GM21360 (cell line): ENCODE data around the gene TM4SF20.

Source experiments
- ATAC-seq: cut with Tn5 transposase; IDR thresholded peaks from one replicate; pipeline ENCODE4 v1.9.1; 2021; ENCODE audit warnings: mild to moderate bottlenecking, moderate library complexity; ENCODE audit not compliant: unreplicated experiment

Gene TM4SF20, protein sequence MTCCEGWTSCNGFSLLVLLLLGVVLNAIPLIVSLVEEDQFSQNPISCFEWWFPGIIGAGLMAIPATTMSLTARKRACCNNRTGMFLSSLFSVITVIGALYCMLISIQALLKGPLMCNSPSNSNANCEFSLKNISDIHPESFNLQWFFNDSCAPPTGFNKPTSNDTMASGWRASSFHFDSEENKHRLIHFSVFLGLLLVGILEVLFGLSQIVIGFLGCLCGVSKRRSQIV

DNA sequence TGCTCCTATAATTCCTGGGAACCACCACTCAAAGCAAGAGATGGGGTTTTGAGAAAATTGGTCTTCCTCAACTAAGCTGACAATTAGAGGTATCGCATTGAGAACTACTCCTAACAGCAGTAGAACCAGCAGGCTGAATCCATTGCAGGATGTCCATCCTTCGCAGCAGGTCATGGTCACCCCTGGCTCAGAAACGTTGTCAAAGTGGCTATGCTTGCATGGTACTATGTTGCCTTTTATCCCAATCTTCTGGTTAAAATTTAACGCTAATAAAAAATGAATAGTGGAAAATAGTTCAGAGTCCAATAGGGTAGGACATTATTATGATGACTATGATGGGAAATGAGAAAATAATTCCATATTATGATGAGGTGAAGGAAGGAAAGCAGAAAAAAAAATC lies at the start of gene TM4SF20:
Gene TM4SF20 (minus strand): TSS at position 212 of the 400 bp plus-strand sequence. CDS start 38 bp downstream, at position 174.
- no peak for ATAC-seq

DNA sequence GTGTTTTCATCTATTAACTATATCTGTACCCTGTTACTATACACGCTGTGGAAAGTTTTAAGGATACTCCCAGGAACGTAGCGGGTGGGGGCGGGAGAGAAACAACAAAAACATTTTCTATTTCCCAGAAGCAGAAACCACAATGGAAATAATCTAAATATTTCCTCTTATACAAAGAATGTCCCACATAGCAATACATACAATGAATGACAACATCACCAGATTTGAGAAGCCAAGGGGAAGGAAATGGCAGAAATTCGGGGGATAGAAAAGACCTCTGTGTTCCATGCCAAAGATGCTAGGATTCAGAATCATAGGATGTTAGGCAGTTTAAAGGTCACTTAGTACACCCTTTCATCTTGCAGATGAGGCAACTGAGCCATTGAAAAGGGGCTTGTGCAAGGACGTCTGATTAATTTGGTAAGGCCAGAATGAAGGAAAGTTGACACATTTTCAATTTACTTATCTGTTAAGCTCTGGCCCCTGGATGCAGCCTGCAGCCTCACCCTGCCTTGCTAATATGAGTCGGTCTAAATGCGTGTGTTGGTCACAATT lies 49.7 kb upstream of the TM4SF20 start:
- ATAC-seq: no peak

DNA sequence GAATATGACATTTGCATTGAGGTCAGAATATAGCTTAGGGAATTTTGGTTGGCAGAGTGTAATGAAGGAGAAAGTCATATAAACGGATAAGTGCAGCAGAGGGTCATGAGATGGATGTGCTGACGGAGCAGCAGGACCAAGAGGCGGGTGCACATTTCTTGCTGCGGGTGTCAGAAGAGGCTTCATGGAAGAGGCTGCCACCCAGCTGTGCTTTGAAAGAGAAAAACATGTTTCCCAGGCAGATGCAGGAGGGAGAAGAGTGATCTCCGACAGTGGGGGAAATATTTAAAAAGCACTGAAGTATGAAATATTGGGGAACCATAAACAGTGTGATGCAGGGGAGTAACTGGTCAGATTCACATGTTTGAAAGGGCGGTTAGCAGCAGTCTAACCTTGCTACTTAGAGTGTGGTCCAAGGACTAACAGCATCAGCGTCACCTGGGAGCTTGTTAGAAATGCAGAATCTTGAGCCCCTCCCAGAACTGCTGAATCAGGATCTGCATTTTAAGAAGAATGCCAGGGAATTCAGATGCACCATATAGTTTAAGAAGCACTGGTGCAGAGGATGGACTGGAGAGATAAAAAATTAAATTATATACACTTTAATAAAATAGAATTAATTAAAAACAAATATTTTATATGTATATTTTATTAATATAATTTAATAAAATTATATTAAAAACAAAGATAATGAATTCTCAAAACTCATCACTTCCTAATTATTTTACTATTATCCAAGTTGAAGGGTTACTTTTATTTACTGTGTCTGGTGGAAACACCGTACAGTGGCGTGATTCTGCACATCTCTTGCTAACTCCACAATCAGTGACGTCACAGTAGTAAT lies 44.8 kb upstream of the TM4SF20 start:
- ATAC-seq: no peak

DNA sequence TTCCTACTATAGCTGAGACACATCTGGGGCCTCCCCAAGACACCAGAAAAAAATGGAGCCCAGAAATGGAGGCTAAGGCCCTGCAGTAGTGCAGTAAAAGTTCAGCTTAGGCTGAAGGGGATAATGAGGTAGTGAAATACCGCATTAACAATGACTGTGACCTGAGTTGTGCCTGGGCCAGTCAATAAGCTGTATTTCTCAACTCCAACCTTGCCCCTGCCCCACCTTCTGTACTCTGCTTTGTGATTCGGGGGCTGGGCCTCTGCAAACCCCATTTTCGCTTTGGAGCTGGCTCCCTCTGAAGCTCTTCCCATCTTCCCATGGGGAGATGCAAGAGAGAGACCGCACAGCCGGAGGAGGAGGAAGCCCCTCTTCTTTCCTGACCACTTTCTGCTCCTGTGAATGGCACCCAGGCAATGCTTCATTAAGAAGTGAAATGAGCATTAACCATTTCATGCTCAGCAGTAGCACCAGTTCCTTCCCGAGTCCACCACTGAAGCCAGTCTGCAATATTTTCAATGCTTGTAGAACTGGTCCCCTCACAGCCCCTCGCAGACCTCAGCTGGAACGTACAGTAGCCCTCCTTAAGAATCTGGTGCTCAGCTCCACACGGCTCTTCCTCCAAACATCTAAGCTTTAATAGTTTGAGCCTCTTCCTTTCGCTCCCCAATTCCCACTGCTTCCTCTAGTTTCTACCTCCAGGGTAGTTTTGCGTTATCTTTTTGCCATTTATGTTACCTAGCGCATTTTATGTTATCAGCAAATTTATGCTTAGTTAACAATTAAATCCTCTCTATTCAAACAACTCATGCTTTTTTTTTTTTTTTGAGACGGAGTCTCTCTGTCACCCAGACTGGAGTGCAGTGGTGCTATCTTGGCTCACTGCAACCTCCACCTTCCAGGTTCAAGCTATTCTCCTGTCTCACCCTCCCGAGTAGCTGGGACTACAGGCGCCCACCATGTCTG lies 41.3 kb upstream of the TM4SF20 start:
- ATAC-seq: no peak

DNA sequence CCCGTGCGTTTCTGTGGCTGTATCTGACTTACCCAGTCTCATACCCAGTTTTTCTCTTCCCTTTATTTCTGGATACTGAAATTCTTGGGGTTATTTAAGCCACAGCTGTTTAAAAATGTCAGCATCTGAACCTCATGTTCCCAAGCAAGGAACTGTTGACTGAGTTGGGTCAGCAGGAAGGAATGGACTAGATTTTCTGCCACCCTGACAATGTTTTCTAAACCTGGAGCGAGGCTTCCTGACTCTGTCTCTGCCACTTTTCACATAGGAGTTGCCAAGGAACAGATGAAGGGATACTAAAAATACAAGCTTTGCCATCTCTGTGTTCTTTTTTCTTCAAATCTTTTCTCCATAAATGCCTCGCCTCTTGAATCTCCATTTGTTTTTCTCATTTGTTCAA lies 37.6 kb upstream of the TM4SF20 start:
- ATAC-seq: no peak

DNA sequence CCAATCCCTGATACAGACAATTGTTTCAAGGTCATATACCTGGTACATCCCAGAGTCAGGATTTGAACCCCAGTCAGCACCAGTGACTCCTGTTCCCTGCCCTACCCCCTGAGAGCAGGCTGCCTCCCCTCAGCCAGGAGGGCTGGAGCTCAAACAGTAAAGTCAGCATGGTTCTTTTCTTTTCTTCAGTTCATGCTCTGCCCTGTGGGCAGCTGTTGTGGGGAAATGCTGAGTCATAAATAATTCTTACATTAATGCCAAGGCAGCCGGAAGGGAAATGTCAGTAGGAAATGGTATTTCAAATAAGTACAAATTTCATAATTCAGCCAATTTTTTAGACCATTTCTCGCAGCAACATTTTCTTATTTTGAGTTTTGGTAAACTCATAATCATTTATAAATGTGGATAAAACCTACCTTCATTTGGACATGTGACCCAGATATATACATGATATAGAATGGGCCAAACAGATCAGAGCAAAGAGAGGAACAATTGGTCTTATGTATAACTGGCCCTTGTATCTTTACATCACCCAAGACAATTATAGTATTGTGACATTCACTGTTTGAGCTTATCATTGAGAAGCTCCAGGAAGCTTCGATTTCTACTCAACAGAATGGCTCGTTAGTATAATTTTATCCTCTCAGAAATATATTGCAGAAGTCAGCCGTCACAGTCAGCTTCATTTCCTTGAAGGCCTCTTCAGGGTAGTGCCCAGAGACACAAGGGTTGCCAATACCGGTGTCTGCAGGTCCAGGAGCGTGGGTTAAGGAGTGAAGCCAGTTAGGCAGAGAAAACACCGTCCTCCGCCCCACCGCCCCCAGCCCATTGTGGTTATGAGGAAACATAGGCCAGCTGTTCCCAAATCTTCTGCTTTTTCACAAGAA lies 36.7 kb upstream of the TM4SF20 start:
- ATAC-seq: peak; percentile 35

DNA sequence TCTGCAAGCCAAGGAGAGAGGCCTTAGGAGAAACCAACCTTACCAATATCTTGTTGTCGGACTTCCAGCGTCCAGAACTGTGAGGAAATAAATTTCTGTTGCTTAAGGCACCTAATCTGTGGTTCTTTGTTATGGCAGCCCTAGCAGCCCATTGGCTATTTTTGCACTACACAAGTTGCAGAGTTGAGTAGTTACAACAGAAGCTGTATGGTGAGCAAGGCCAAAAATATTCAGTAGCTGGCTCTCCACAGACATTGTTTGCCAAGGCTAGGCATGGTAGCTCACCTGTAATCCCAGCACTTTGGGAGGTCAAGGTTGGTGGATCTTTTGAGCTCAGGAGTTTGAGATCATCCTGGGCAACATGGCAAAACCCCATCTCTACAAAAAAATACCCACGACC lies 35.7 kb upstream of the TM4SF20 start:
- no peak for ATAC-seq

DNA sequence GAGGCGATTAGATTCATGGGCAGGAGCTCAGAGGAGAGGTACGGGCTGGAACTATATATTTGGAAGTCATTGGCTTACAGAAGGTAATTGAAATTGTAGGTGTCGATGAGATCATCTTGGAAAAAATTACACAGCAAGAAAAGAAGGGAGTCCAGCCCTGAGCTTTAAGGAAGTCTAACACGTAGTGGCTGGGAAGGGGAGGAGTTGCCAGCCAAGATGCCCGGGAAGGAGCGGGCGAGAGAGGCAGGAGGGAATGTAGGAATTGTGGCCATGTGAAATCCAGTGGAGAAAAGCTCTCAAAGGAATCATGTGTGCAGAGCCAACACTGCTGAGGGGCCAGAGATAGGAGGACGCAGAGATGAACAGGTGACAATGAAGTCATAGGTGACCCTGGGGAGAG lies 34.3 kb upstream of the TM4SF20 start:
- ATAC-seq: no peak

DNA sequence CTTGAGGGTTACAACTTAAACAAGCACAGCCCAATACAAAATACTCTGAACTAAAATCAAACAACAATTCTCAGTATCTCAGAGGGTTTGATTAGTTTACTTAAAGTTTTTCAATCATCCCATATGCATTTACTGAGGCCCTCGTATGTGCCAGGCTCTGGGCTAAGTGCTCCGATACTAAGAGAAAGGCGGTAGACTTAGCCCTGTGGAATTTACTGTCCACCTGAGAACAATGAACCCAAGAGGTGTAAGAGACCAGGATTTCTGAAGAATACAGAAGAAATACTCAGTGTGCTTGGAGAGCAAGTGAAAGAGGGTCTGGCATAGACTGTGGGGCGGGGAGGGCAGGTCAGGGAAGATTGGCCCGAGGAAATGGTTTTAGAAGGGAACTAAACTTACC lies 33.8 kb upstream of the TM4SF20 start:
- ATAC-seq: no peak

DNA sequence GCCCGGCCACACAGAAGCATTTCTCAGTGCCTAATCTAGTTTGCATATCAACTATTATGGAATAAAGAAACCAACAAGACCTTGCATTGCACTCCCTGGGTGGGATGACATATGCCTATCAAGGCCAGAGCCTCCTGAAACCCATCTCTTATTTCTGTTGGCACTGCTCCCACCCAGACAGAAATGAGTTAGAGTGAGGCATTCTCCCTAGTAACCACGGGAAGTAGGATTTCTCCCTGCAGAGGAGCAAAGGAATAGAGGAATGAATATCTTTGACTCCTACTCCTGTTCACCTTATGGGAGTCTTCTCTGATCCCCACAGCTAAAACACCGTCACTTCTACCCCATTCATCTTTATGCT lies 32.9 kb upstream of the TM4SF20 start:
- ATAC-seq: no peak

DNA sequence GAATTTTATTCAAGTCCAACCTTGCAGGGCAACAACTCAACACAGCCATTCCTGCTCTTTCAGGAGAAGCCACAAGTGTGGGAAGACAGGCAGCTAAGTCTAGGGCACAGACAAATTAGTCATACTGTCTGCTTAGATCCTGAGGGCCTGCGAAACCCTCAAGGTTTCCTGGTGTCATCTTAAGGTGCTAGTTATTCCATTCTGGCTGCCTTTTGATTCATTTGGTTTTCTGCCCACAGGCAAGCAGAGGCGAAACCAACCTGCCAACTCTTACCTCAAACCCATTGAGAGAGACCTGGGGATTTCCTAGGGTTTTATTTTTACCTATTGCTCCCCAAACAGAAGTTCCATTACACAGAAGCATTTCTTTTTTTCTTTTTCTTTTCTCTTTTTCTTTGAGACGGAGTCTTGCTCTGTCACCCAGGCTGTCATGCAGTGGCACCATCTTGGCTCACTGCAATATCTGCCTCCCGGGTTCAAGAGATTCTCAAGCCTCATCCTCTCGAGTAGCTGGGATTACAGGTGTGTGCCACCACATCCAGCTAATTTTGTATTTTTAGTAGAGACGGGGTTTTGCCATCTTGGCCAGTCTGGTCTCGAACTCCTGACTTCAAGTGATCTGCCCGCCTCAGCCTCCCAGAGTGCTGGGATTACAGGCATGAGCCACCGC lies 32.3 kb upstream of the TM4SF20 start:
- ATAC-seq: peak; percentile 73

DNA sequence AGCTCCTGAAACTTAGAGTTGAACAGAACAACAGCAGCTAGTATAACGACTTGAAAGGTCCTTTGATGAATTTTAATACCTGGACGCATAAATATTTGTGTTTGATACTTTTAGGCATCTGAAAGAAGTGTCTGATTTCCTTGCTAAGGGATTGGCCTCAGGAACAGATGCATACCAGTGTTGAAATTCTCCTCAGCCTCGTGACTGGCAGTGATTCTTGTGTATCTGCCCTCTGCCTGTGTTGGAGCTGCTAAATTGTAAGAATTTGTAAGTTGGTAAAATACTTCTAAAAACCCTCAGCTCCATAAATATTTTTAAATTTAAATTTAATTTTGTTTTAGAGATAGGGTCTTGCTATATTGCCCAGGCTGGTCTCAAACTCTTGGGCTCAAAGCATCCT lies 31.1 kb upstream of the TM4SF20 start:
- no peak for ATAC-seq

DNA sequence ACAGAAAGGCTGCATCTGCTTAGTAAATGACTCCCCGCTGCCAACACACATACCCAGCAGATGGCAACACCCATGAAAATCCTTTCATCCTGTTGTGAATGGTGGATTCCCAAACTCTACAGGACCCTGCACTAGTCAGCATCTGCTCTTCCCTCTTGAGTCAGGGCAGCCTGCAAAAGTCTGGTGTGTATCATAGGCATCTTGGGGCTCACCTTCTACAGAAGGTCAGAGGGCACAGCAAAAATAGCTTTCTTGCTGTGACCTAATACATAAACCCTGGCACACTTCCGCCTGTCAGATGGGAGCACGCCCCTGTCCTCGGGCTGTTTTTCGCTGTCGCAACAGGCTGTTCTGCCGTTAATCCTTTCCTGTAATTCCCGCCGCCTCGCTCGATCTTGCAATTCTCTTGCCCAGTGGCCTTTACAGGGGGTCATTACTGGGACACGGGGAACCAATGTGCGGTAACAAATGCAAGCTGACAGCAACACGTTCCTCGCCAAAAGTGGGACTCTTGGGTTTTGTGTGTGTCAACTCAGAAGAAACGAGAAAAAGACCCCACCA lies 28.6 kb upstream of the TM4SF20 start:
- no peak for ATAC-seq

DNA sequence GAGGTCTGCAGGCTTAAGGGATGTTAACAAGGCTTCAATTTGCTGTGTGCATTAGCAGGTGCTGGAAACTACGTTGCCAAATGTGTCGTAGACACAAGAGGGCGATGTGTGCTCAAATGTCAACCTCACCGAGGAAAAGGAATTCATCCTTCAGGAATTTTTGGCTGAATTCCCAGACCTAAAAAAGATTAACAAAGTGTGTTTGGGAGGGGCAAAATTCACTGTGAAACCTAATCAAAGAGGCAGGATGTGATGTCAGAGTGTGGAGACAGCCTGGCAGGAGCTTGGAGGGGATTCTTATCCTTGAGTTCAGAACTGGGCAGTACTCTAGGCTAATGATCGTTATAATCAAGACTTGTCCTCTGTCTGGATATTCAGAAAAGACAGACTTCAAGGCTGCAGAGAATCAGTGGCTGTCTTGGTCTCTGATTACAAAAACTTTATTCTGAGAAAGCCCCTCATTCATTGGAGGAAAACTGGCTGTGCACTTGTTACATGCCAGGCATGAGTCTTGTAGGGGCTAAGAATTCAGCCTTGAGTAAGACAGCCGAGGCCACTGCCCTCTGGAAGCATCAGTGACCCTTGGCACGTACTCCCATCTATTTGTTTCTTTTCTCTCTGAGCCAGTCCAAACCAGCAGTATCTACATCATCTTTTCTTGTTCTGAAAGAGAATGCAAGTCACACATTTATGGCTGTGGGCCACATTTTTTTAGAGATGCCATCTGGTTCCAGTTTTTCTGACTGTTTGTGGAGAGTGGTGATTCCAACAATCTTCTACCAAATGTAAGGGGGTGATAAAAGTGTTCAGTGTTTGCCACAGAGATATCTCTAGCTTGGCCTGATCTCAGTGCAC lies 27.3 kb upstream of the TM4SF20 start:
- ATAC-seq: peak; percentile 44

DNA sequence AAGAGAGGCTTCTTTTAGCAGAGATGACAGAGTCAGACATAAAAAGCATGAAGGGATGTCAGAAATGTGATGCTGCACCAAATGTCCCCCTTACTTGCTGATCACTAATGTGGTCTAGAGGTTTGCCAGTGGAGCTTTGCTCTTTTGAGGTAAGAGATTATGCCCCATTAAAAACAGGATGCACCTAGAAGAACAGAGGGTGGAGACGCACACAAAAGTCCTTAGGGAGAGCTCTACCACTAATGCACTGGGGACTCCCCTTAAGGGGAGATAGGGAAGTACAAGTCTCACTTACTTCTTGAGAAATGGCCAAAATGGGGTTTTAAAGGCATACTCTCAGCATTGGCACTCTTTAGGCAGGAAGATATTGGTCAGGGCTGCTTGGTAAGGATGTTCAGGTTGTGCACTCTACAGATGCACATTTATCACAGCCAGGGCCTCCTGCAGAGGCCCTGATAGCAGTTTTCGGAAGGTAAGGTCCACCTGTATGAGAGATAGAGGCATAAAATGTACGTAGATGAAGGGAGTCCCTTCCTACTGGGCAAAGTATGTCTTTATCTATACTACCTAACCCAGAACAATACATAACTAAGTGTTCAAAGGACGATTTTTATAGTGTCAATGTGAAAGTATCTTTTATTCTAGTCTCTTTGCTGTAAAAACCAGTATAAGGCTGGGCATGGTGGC lies 25.6 kb upstream of the TM4SF20 start:
- no peak for ATAC-seq

DNA sequence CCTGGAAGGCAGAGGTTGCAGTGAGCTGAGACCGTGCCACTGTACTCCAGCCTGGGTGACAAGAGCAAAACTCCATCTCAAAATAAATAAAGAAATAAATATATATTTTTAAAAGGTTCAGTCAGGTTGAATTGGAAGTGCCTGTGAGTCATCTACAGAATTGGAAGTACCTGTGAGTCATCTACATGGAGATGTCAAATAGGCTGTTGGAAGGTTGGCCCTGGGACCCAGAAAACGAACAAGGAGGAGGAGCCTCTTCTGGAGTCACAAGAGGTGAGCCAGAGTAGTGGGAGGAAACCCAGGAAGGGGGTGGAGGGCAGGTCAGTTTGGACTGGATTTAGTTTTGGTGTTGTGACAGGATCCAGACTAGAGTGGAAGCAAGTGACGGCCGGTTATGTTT lies 23.9 kb upstream of the TM4SF20 start:
- ATAC-seq: no peak

DNA sequence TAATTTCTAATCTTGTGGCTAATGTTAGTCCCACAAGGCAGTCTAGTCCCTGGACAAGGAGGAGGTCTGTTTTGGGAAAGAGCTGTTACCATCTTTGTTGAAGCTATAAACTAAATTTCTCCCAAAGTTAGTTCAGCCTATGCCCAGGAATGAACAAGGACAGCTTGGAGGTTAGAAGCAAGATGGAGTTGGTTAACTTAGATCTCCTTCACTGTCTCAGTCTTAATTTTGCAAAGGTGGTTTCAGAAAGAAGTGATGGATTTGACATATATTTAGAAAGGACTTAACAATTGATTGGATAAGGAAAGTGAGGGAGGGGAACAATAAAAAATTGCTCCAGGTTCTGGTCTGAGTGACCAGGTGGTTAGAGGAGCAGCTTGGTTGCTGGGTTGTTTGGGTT lies 23.2 kb upstream of the TM4SF20 start:
- no peak for ATAC-seq

DNA sequence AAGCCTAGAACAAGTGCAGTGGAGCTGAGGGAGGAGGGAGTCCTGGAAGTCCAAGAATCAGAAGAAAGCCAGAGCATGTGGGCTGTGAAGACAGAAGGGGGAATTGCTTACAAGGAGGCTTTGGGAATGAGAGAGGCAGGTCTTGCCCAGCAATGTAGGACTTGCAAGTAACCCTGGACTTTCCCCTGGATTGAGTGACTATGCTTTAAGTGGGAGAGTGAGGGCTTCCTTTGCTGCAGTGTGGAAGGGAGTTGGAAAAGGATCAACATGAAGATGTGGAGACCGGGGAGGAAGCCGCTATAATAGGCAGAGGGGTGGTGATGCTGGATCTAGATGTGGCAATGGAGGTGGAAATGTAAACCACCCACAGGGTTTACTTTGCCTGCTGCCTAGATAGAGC lies 22.4 kb upstream of the TM4SF20 start:
- ATAC-seq: no peak
